HCT116 (cell line): ENCODE measurements around the gene LRRC1.

Experiments
- CTCF ChIP-seq, 3 experiments: fragments of 200-600 bp in 1 of 3; sonication (generic) in 1 of 3; IDR thresholded peaks in 2 of 3; conservative IDR thresholded peaks in 1 of 3; 2 replicates each; pipeline ENCODE4 v1.5.1; 2012 to 2017; ENCODE audit warnings: low read depth in 2 of 3, low read length in 2 of 3, antibody characterized with exemption in 1 of 3, borderline replicate concordance in 1 of 3, control low read depth in 1 of 3, mild to moderate bottlenecking in 1 of 3, mixed read lengths in 1 of 3, mixed run types in 1 of 3, moderate library complexity in 1 of 3; ENCODE audit not compliant: insufficient read depth in 1 of 3
- ELF1 ChIP-seq: IDR thresholded peaks from 2 replicates; pipeline ENCODE4 v1.6.1; 2012; ENCODE audit warnings: low read depth, borderline replicate concordance
- EZH2 ChIP-seq: fragments of 200-600 bp; sonication (generic); IDR thresholded peaks from 2 replicates; pipeline ENCODE4 v1.6.1; 2017; ENCODE audit warnings: antibody characterized with exemption, mixed run types
- EZH2phosphoT487 ChIP-seq: fragments of 200-600 bp; IDR thresholded peaks from 2 replicates; pipeline ENCODE4 v1.6.1; 2018; ENCODE audit warnings: antibody characterized with exemption, borderline replicate concordance
- POLR2A ChIP-seq: IDR thresholded peaks from 2 replicates; pipeline ENCODE4 v1.7.0; 2011; ENCODE audit warnings: borderline replicate concordance; ENCODE audit not compliant: insufficient read depth, insufficient read length; ENCODE audit errors: extremely low read depth
- RAD21 ChIP-seq: IDR thresholded peaks from 2 replicates; pipeline ENCODE4 v1.6.1; 2012; ENCODE audit warnings: low read depth, mild to moderate bottlenecking
- TCF7L2 ChIP-seq: IDR thresholded peaks from 2 replicates; pipeline ENCODE4 v1.7.0; 2011; ENCODE audit warnings: borderline replicate concordance, inconsistent platforms; ENCODE audit not compliant: insufficient read depth, insufficient read length; ENCODE audit errors: extremely low read depth
- YY1 ChIP-seq: IDR thresholded peaks from 2 replicates; pipeline ENCODE4 v1.6.1; 2011; ENCODE audit warnings: low read length, low read depth, moderate library complexity, mild to moderate bottlenecking; ENCODE audit not compliant: insufficient replicate concordance; ENCODE audit errors: extremely low read depth
- TF ChIP-seq, protein P1 (sequence below): IDR thresholded peaks from 2 replicates; pipeline ENCODE4 v1.6.1; 2012; ENCODE audit warnings: low read depth

GRCh38 chr6:53840027-53840426, 45.2 kb downstream of the LRRC1 start:
- TF ChIP-seq EZH2 (no peak), CTCF (IDR thresholded peaks at IDR 0.05 in 2 of 3, conservative IDR thresholded peaks at IDR 0.05 in 1 of 3; ENCODE audit: borderline replicate concordance in 1 of 3, insufficient read depth in 1 of 3, low read depth in 2 of 3, low read length in 2 of 3) (no peak), TCF7L2 (no peak), YY1 (no peak), EZH2phosphoT487 (no peak), POLR2A (no peak), RAD21 (no peak), ELF1 (no peak)
- TF ChIP-seq, protein P1, sequence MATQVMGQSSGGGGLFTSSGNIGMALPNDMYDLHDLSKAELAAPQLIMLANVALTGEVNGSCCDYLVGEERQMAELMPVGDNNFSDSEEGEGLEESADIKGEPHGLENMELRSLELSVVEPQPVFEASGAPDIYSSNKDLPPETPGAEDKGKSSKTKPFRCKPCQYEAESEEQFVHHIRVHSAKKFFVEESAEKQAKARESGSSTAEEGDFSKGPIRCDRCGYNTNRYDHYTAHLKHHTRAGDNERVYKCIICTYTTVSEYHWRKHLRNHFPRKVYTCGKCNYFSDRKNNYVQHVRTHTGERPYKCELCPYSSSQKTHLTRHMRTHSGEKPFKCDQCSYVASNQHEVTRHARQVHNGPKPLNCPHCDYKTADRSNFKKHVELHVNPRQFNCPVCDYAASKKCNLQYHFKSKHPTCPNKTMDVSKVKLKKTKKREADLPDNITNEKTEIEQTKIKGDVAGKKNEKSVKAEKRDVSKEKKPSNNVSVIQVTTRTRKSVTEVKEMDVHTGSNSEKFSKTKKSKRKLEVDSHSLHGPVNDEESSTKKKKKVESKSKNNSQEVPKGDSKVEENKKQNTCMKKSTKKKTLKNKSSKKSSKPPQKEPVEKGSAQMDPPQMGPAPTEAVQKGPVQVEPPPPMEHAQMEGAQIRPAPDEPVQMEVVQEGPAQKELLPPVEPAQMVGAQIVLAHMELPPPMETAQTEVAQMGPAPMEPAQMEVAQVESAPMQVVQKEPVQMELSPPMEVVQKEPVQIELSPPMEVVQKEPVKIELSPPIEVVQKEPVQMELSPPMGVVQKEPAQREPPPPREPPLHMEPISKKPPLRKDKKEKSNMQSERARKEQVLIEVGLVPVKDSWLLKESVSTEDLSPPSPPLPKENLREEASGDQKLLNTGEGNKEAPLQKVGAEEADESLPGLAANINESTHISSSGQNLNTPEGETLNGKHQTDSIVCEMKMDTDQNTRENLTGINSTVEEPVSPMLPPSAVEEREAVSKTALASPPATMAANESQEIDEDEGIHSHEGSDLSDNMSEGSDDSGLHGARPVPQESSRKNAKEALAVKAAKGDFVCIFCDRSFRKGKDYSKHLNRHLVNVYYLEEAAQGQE, result no peak
